IMR-90 (cell line): Measurements from ENCODE around the gene NAT8. TPM values are rescaled to one million over a fixed set of nuclear protein-coding genes. Genes with fewer than 3 reads are reported as not detected.
"Not testable (repeated sequence)": the region's sequence is repeated elsewhere in the genome, so short reads cannot be mapped to it uniquely, and the experiment has no call there.

Source experiments
- ATAC-seq: fragments of 200-7000 bp; cut with Tn5 transposase; 2 replicates; pipeline ENCODE4 v1.9.1; 2020; ENCODE audit warnings: low read depth, mild to moderate bottlenecking, moderate library complexity
- BruUV-seq: library from RNA; stranded (reverse); fragments of 400-500 nt; replicated peaks from 2 replicates; lab custom pipeline; 2021; lab: Mats Ljungman, UMichigan
- CTCF ChIA-PET: fragments of 300-600 bp; formaldehyde crosslinking; extraction: SDS; loops from one replicate; lab custom pipeline; 2021; ENCODE audit warnings: antibody characterized with exemption; lab: Yijun Ruan, JAX
- POLR2A ChIA-PET: fragments of 300-600 bp; sonication (Branson Sonifier 250); formaldehyde crosslinking; loops from one replicate; lab custom pipeline; 2022; ENCODE audit warnings: antibody characterized with exemption; ENCODE audit not compliant: unreplicated experiment; lab: Charles Lee
- DNase-seq: peaks from one replicate; pipeline ENCODE4 v3.0.0; 2013
- H2AFZ ChIP-seq: replicated peaks from 2 replicates; pipeline ENCODE3; 2013; ENCODE audit warnings: low read length, mild to moderate bottlenecking; ENCODE audit not compliant: poor library complexity
- H2AK5ac ChIP-seq: 2 replicates; pipeline ENCODE4 v1.6.1; 2013; ENCODE audit warnings: low read depth, low read length, inconsistent platforms
- H2AK9ac ChIP-seq: replicated peaks from 2 replicates; pipeline ENCODE3; 2013; ENCODE audit warnings: mild to moderate bottlenecking, low read depth, low read length, moderate library complexity; ENCODE audit not compliant: poor library complexity
- H2BK120ac ChIP-seq: 2 replicates; pipeline ENCODE4 v1.6.1; 2013; ENCODE audit warnings: low read depth, low read length, inconsistent platforms
- H2BK15ac ChIP-seq: 3 replicates; pipeline ENCODE4 v1.6.1; 2013; ENCODE audit warnings: low read depth, low read length, inconsistent platforms
- H2BK20ac ChIP-seq: 2 replicates; pipeline ENCODE4 v1.6.1; 2013; ENCODE audit warnings: low read depth, mild to moderate bottlenecking, inconsistent platforms, low read length, moderate library complexity
- H2BK5ac ChIP-seq: 2 replicates; pipeline ENCODE4 v1.6.1; 2013; ENCODE audit warnings: mild to moderate bottlenecking, low read depth, low read length, inconsistent platforms; ENCODE audit not compliant: poor library complexity, severe bottlenecking
- H3K14ac ChIP-seq: replicated peaks from 2 replicates; pipeline ENCODE4 v1.6.1; 2013; ENCODE audit warnings: low read depth, low read length, inconsistent platforms
- H3K18ac ChIP-seq: 2 replicates; pipeline ENCODE4 v1.6.1; 2013; ENCODE audit warnings: low read depth, low read length, control low read depth
- H3K23ac ChIP-seq: 2 replicates; pipeline ENCODE4 v1.6.1; 2013; ENCODE audit warnings: low read depth, low read length, inconsistent platforms
- H3K27ac ChIP-seq: 2 replicates; pipeline ENCODE4 v1.5.1; 2013; ENCODE audit warnings: mild to moderate bottlenecking, control low read depth, low read length; ENCODE audit not compliant: insufficient read depth
- H3K27me3 ChIP-seq: 2 replicates; pipeline ENCODE4 v1.6.1; 2013; ENCODE audit warnings: low read length; ENCODE audit not compliant: control insufficient read depth, insufficient read depth
- H3K36me3 ChIP-seq: 2 replicates; pipeline ENCODE4 v1.6.1; 2013; ENCODE audit warnings: low read length, mixed read lengths; ENCODE audit not compliant: control insufficient read depth, insufficient read depth
- H3K4ac ChIP-seq: 2 replicates; pipeline ENCODE4 v1.6.1; 2013; ENCODE audit warnings: low read depth, low read length, inconsistent platforms
- H3K4me1 ChIP-seq: 2 replicates; pipeline ENCODE4 v1.6.1; 2013; ENCODE audit warnings: low read length, mixed read lengths; ENCODE audit not compliant: control insufficient read depth, insufficient read depth
- H3K4me2 ChIP-seq: 2 replicates; pipeline ENCODE4 v1.6.1; 2013; ENCODE audit warnings: low read depth, mild to moderate bottlenecking, control low read depth, low read length, moderate library complexity
- H3K4me3 ChIP-seq: 2 replicates; pipeline ENCODE4 v1.5.1; 2013; ENCODE audit warnings: low read depth, mild to moderate bottlenecking, control low read depth, low read length, moderate library complexity; ENCODE audit not compliant: insufficient read depth
- H3K56ac ChIP-seq: 2 replicates; pipeline ENCODE4 v1.6.1; 2013; ENCODE audit warnings: low read length, inconsistent platforms; ENCODE audit not compliant: insufficient read depth; ENCODE audit errors: extremely low read depth
- H3K79me1 ChIP-seq, 2 experiments: 2 replicates each; pipeline ENCODE4 v1.6.1; 2013; ENCODE audit warnings: low read length in 2 of 2, inconsistent platforms in 1 of 2, low read depth in 1 of 2
- H3K9ac ChIP-seq: 2 replicates; pipeline ENCODE4 v1.6.1; 2013; ENCODE audit warnings: low read depth, low read length, control low read depth
- H3K9me1 ChIP-seq: 2 replicates; pipeline ENCODE4 v1.6.1; 2013; ENCODE audit warnings: low read length, inconsistent platforms; ENCODE audit not compliant: insufficient read depth
- H3K9me3 ChIP-seq: 2 replicates; pipeline ENCODE4 v1.6.1; 2013; ENCODE audit warnings: low read length; ENCODE audit not compliant: control insufficient read depth, insufficient read depth
- H4K20me1 ChIP-seq: 2 replicates; pipeline ENCODE4 v1.6.1; 2013; ENCODE audit warnings: low read length, inconsistent platforms; ENCODE audit not compliant: insufficient read depth
- H4K5ac ChIP-seq: 2 replicates; pipeline ENCODE4 v1.6.1; 2013; ENCODE audit warnings: mild to moderate bottlenecking, low read depth, low read length, control low read depth
- H4K8ac ChIP-seq, 2 experiments: 2 replicates each; pipeline ENCODE4 v1.6.1; 2013; ENCODE audit warnings: low read depth in 2 of 2, low read length in 2 of 2, control low read depth in 1 of 2, inconsistent platforms in 1 of 2
- H4K91ac ChIP-seq: 2 replicates; pipeline ENCODE4 v1.6.1; 2013; ENCODE audit warnings: low read depth, low read length, inconsistent platforms; ENCODE audit not compliant: insufficient read depth
- WGBS, 2 experiments: methylation state at CpG; one replicate each; pipeline versions ENCODE4 v1.1.5 to v1.1.7; 2013; ENCODE audit warnings: missing lambda C conversion rate in 2 of 2; ENCODE audit not compliant: insufficient read length in 1 of 2; ENCODE audit errors: extremely low coverage in 2 of 2; 5-methylcytosine and 5-hydroxymethylcytosine counted together
- dilution Hi-C: fragments of 300-500 bp; cut with HindIII; formaldehyde crosslinking; loops from one replicate; pipeline ENCODE4 v1.14.3; 2018; ENCODE audit warnings: low sequenced_read_pairs; ENCODE audit not compliant: unreplicated experiment
- in situ Hi-C: fragments of 300-500 bp; cut with MboI; formaldehyde crosslinking; loops from 3 replicates; pipeline ENCODE4 v1.14.3; 2019; ENCODE audit warnings: low sequenced_read_pairs, inconsistent platforms, mixed read lengths
- intact Hi-C: fragments of 100-400 bp; cut with micrococcal nuclease; formaldehyde crosslinking; loops from 2 replicates; pipeline ENCODE4 v1.10.0; 2022
- polyA plus RNA-seq, 3 experiments: library from polyadenylated mRNA; depleted of rRNA; stranded (reverse); fragments of >200 nt; gene quantifications; 2 replicates each; pipeline ENCODE4 v1.2.3, GENCODE V29; 2012; ENCODE audit warnings: low replicate concordance in 1 of 3
- total RNA-seq: library from RNA; depleted of rRNA; stranded (reverse); fragments of >200 nt; gene quantifications from 2 replicates; pipeline ENCODE4 v1.2.3, GENCODE V29; 2012

The NAT8 gene
- total and polyA plus RNA-seq, 2 of the 4 experiments (the other 2 are of a cell fraction), result not detected

- CTCF ChIA-PET, result not testable (repeated sequence)
Observed at GRCh38 chr2:73678008-73678407, 35.8 kb upstream of the NAT8 start.

More at GRCh38 chr2:73678008-73678407, 35.8 kb upstream of the NAT8 start:
- H2BK5ac ChIP-seq, H4K8ac ChIP-seq, H2BK120ac ChIP-seq, H3K18ac ChIP-seq, BruUV-seq, H3K56ac ChIP-seq, H3K23ac ChIP-seq, H4K20me1 ChIP-seq, H2AFZ ChIP-seq, H4K91ac ChIP-seq, H3K27me3 ChIP-seq, ATAC-seq, H3K4ac ChIP-seq, H2AK5ac ChIP-seq, H3K4me1 ChIP-seq, dilution Hi-C loops, H3K27ac ChIP-seq, H3K36me3 ChIP-seq, H4K5ac ChIP-seq, H3K4me2 ChIP-seq, H3K9ac ChIP-seq, in situ Hi-C loops, H2BK15ac ChIP-seq, H2BK20ac ChIP-seq, POLR2A ChIA-PET, H3K9me3 ChIP-seq, H3K9me1 ChIP-seq, intact Hi-C loops, DNase-seq, H3K79me1 ChIP-seq, H3K14ac ChIP-seq, H3K4me3 ChIP-seq, H2AK9ac ChIP-seq: not testable (repeated sequence)
- no CpG with 5 or more reads among the region's 2 CpGs for WGBS, 2 experiments
